Heart left ventricle (tissue), 16 donors: ENCODE data around the gene ZNF664. TPM values are rescaled to one million over a fixed set of nuclear protein-coding genes. Genes with fewer than 3 reads are reported as not detected.

Experiments
- ATAC-seq, 4 donors: fragments of 200-7000 bp; cut with Tn5 transposase; one replicate each; pipeline ENCODE4 v1.9.1; 2020 to 2022; ENCODE audit warnings: moderate library complexity in 4 of 4, mild to moderate bottlenecking in 3 of 4, moderate number of reproducible peaks in 1 of 4
- DNase-seq, 5 donors: peaks; one replicate each; pipeline ENCODE4 v3.0.0-alpha.2; 2020
- H3K27ac ChIP-seq, 12 donors: fragments of 200-600 bp; sonication (generic) in 4 of 12; one replicate each; pipeline versions ENCODE4 v1.5.0 to v1.8.0; 2016 to 2022; ENCODE audit warnings: mild to moderate bottlenecking in 2 of 12
- H3K27me3 ChIP-seq, 9 donors: fragments of 200-600 bp; sonication (generic) in 2 of 9; one replicate each; pipeline versions ENCODE4 v1.5.1 to v1.8.0; 2016 to 2022; ENCODE audit warnings: mild to moderate bottlenecking in 3 of 9
- H3K36me3 ChIP-seq, 9 donors: fragments of 200-600 bp; sonication (generic) in 2 of 9; one replicate each; pipeline versions ENCODE4 v1.5.0 to v1.8.0; 2018 to 2022; ENCODE audit warnings: mild to moderate bottlenecking in 2 of 9
- H3K4me1 ChIP-seq, 12 donors: fragments of 200-600 bp; sonication (generic) in 4 of 12; one replicate each; pipeline versions ENCODE4 v1.5.0 to v1.8.0; 2016 to 2022; ENCODE audit warnings: mild to moderate bottlenecking in 3 of 12
- H3K4me3 ChIP-seq, 12 donors: fragments of 200-600 bp; sonication (generic) in 4 of 12; one replicate each; pipeline versions ENCODE4 v1.5.0 to v1.8.0; 2017 to 2022; ENCODE audit warnings: mild to moderate bottlenecking in 9 of 12, moderate library complexity in 4 of 12
- H3K9me3 ChIP-seq, 12 donors: fragments of 200-600 bp; sonication (generic) in 4 of 12; one replicate each; pipeline versions ENCODE4 v1.5.0 to v1.8.0; 2016 to 2022; ENCODE audit warnings: mild to moderate bottlenecking in 1 of 12
- POLR2A ChIP-seq, 2 donors: fragments of 450-650 bp; IDR thresholded peaks; one replicate each; pipeline ENCODE4 v1.6.1; 2017; ENCODE audit warnings: antibody characterized with exemption in 2 of 2, mild to moderate bottlenecking in 2 of 2, moderate library complexity in 2 of 2
- WGBS, 4 donors: extraction: QIAGEN DNeasy Blood & Tissue Kit in 2 of 4; methylation state at CpG; one replicate each; pipeline versions ENCODE4 v1.1.5 to v1.1.7; 2013 to 2018; 5-methylcytosine and 5-hydroxymethylcytosine counted together
- intact Hi-C, 10 donors: fragments of 100-400 bp; cut with DNase I; formaldehyde crosslinking; loops; one replicate each; pipeline versions ENCODE4 v1.11.1 to v1.14.2; 2022
- polyA plus RNA-seq, 2 donors: library from polyadenylated mRNA; stranded (reverse); fragments of 200-250 nt; gene quantifications; one replicate each; pipeline ENCODE4 v1.2.3, GENCODE V29; 2013
- total RNA-seq, 9 donors: library from RNA; depleted of rRNA in 2 of 9; stranded (reverse); fragments of >200 nt in 2 of 9; fragmentation: NEBNext Ultra II Directional in 3 of 9; extraction: Animal tissue kit (Norgen Biotek cat#: 25700) in 3 of 9; gene quantifications; one replicate each; pipeline versions ENCODE4 v1.1.0 to v1.2.4, GENCODE V29; 2016 to 2023
- TF ChIP-seq, protein P1 (sequence below), 12 donors: fragments of 200-600 bp; sonication (generic) in 4 of 12; IDR thresholded peaks; one replicate each; pipeline versions ENCODE4 v1.5.0 to v1.8.0; 2018 to 2022; ENCODE audit warnings: antibody characterized with exemption in 12 of 12, mild to moderate bottlenecking in 5 of 12
- donor health status: ischemic (EF 13 %, LVEDD 7.1; RV severe dilation, severe dysfunction).
- donor health status: healthy with polysubstance abuse.
- donor health status: DM: no; HTN: yes; CAD: no.
- donor health status: DM: no; HTN: no; CAD: no.
- donor health status: ischemic (EF 25% LVEDD 6.9; RV normal size, moderate dysfunction).
- donor health status: ischemic (EF 25% LVEDD 5.7; RV mildly dilated, moderate dysfunction).
- donor health status: healthy.
- donor health status: DM: yes; HTN: yes; CAD: no.
- donor health status: ischemic (EF 35%, LVEDD 5.7; RV mildly dilated, moderate dysfunction).
- donor health status: nonischemic (EF 11% LVEDD 7.7; RV severe dilation, severe dysfunction).
- donor health status: DM: yes; HTN: yes; CAD: no.
- donor health status: PGD.
- donor health status: ischemic (EF 29% LVEDD 5.4; RV normal size, mild dysfunction).
- donor health status: nonischemic (EF 23%, LVEDD 6.1; RV moderate dilation, normal function).

ZNF664 gene
- total and polyA plus RNA-seq, 11 donors = 43.1 to 104 (median 73.3) TPM

DNA sequence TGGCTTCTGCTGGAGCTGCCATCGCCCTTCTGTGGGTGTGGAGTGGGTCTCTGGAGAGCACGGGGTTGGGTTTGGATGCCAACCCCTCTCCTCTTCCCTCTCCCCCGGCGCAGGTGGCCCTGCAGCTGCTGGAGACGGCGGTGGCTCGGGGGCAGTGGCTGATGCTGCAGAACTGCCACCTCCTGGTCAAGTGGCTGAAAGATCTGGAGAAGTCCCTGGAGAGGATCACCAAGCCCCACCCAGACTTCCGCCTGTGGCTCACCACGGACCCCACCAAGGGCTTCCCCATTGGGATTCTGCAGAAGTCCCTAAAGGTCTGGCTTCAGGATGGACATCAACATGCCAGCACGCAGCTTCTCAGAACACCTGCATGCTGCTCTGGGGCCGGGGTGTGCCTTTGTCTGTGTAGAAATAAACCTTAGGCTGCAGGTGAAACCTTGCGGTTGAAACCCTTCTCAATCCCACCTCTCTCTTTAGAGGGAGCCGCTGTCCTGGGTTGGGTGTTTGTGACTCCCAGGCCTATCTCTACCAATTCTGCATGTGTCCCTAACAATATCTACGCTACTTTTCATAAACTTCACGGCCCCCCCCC, 44.6 kb upstream of the ZNF664 start:
- no peak for TF ChIP-seq POLR2A (IDR thresholded peaks at IDR 0.05)
- TF ChIP-seq, protein P1, sequence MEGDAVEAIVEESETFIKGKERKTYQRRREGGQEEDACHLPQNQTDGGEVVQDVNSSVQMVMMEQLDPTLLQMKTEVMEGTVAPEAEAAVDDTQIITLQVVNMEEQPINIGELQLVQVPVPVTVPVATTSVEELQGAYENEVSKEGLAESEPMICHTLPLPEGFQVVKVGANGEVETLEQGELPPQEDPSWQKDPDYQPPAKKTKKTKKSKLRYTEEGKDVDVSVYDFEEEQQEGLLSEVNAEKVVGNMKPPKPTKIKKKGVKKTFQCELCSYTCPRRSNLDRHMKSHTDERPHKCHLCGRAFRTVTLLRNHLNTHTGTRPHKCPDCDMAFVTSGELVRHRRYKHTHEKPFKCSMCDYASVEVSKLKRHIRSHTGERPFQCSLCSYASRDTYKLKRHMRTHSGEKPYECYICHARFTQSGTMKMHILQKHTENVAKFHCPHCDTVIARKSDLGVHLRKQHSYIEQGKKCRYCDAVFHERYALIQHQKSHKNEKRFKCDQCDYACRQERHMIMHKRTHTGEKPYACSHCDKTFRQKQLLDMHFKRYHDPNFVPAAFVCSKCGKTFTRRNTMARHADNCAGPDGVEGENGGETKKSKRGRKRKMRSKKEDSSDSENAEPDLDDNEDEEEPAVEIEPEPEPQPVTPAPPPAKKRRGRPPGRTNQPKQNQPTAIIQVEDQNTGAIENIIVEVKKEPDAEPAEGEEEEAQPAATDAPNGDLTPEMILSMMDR (IDR thresholded peaks at IDR 0.05) = no peak
- no peaks in the 10 kb centered on the region for H3K9me3 ChIP-seq
- intact Hi-C loops = no loop called here
- H3K4me3 ChIP-seq = no peak overlapping the region
- WGBS, 4 donors = 78 to 88% (median 80%) methylated on average over 14 to 15 of the region's 15 CpGs
- H3K27me3 ChIP-seq = peaks cover 0 to 3% (median 0%) of the 10 kb centered on the region in 9 donors
- DNase-seq = no peak
- no peaks in the 10 kb centered on the region for H3K36me3 ChIP-seq
- no peak for ATAC-seq
- no peaks in the 10 kb centered on the region for H3K4me1 ChIP-seq
- H3K27ac ChIP-seq = no peak overlapping the region

DNA sequence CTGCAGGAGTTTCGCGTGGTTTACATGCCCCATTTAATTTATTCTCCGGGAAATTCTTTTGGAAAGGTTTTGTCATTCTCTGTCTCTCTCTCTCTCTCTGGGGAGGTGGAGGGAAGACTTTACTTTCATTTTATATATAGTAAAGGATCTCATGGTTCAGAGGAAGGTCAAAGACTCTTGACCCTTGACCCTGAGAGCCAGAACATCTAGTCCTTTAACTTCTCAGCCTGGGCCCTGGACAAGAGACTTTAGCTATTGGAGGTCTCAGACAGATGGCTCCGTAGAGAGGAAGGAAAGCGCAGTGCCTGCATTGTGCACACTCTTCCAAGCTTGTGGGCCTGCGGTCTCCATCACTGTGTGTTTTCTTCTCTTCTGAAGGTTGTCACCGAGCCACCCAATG, 44.1 kb upstream of the ZNF664 start:
- H3K27me3 ChIP-seq = peaks cover 0 to 3% (median 0%) of the 10 kb centered on the region in 9 donors
- no peak overlapping the region for H3K27ac ChIP-seq
- no peaks in the 10 kb centered on the region for H3K36me3 ChIP-seq
- no peaks in the 10 kb centered on the region for H3K9me3 ChIP-seq
- intact Hi-C loops = no loop called here
- WGBS, 4 donors = 77 to 85% (median 81%) methylated on average over 7 of the region's 7 CpGs
- H3K4me3 ChIP-seq = no peak overlapping the region
- no peak for DNase-seq
- no peaks in the 10 kb centered on the region for H3K4me1 ChIP-seq
- ATAC-seq = peak in 1 of 4 donors; percentile 61
- no peak for TF ChIP-seq POLR2A (IDR thresholded peaks at IDR 0.05)
- TF ChIP-seq, protein P1 (IDR thresholded peaks at IDR 0.05) = no peak

DNA sequence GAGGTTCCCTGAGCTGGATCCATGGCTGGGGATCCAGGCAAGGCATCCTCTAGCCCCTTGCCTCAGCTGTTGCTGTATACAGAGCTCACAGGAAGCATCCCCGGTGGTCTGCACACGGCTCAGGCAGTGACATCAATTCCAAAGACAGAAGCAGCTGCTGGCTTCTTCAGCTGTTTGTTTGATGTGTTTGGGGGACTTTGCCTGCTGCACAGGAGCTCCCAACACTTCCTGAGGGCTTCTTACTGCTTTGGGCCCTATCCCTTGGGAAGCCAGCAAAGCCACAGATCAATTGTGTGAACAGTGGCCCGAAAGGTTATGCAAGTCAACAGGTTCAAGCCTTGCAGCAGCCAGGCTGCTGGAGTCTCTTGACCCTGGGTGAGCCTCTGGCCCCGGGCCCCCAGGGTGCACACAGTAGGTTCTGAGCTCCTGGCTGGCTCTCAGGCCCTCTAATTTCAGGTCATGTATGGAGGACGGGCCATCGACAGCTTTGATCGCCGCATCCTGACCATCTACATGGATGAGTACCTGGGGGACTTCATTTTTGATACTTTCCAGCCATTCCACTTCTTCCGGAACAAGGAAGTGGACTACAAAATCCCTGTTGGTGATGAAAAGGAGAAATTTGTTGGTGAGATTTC, 43.0 kb upstream of the ZNF664 start:
- 83 to 97% (median 90%) methylated on average over 6 to 9 of the region's 9 CpGs for WGBS, 4 donors
- intact Hi-C loops = no loop called here
- Histone ChIP-seq H3K9me3 (no peaks in the 10 kb centered on the region), H3K4me3 (no peak overlapping the region), H3K4me1 (no peaks in the 10 kb centered on the region), H3K27ac (no peak overlapping the region), H3K27me3 (peaks cover 0 to 3% (median 0%) of the 10 kb centered on the region in 9 donors), H3K36me3 (peaks cover 0 to 5% (median 0%) of the 10 kb centered on the region in 9 donors)
- ATAC-seq = no peak
- DNase-seq = no peak
- TF ChIP-seq, protein P1 (IDR thresholded peaks at IDR 0.05) = no peak
- TF ChIP-seq POLR2A (IDR thresholded peaks at IDR 0.05) = no peak

DNA sequence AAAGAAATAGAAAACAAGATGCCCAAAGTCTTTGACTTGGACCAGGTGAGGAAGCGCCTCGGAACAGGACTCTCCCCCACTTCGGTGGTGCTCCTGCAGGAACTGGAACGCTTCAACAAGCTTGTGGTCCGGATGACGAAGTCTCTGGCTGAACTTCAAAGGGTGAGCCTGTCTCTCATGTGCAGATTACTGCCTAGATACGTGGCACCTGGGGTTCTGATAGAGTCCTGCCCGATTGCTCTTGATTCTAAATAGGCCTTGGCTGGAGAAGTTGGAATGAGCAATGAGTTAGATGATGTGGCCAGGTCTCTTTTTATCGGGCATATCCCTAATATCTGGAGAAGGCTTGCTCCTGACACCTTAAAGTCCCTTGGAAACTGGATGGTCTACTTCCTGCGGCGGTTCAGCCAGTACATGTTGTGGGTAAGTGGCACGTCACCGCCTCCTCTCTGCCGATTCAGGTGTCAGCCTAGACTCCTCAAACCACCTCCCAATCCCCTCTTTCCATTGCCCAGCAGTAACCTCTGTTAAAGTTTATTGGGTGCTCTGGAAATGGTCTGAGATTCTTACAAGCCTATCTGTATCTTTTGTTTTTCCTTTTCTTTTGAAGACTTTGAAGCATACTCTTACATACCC, 41.2 kb upstream of the ZNF664 start:
- no peak overlapping the region for H3K4me3 ChIP-seq
- 73 to 88% (median 83%) methylated on average over 14 of the region's 14 CpGs for WGBS, 4 donors
- TF ChIP-seq POLR2A (IDR thresholded peaks at IDR 0.05) = no peak
- TF ChIP-seq, protein P1 (IDR thresholded peaks at IDR 0.05) = no peak
- DNase-seq = no peak
- H3K4me1 ChIP-seq = no peaks in the 10 kb centered on the region
- H3K27ac ChIP-seq = no peak overlapping the region
- ATAC-seq = no peak
- H3K36me3 ChIP-seq = peaks cover 0 to 19% (median 12%) of the 10 kb centered on the region in 9 donors
- H3K9me3 ChIP-seq = no peaks in the 10 kb centered on the region
- H3K27me3 ChIP-seq = no peaks in the 10 kb centered on the region
- intact Hi-C loops = no loop called here
